GM12801 (cell line): ENCODE data around the gene IFNAR1.

Experiments used
- CTCF ChIP-seq: IDR thresholded peaks from one replicate; pipeline ENCODE4 v1.5.1; 2011; ENCODE audit warnings: control low read depth; ENCODE audit not compliant: insufficient read length; ENCODE audit errors: extremely low read depth

Gene IFNAR1

GRCh38 chr21:33289199-33289819 is 35.5 kb upstream of the IFNAR1 start:
- TF ChIP-seq CTCF = no peak

- TF ChIP-seq CTCF = no peak
These were observed 34.3 kb upstream of the IFNAR1 start for GRCh38 chr21:33290441-33290840.

GRCh38 chr21:33291686-33292085 is 33.1 kb upstream of the IFNAR1 start:
- no peak for TF ChIP-seq CTCF

GRCh38 chr21:33292724-33293123 is 32.0 kb upstream of the IFNAR1 start:
- no peak for TF ChIP-seq CTCF

GRCh38 chr21:33293136-33293535 is 31.6 kb upstream of the IFNAR1 start:
- no peak for TF ChIP-seq CTCF

GRCh38 chr21:33293811-33294216 is 31.0 kb upstream of the IFNAR1 start:
- TF ChIP-seq CTCF = no peak

- TF ChIP-seq CTCF = no peak
These were observed 28.6 kb upstream of the IFNAR1 start for GRCh38 chr21:33296156-33296555.

- no peak for TF ChIP-seq CTCF
These were observed 25.5 kb upstream of the IFNAR1 start for GRCh38 chr21:33299181-33299752.
